Astrocyte (in vitro differentiated cells and primary cell): ENCODE measurements around the gene VAT1L. TPM values are rescaled to one million over a fixed set of nuclear protein-coding genes. Genes with fewer than 3 reads are reported as not detected.

Experiments
- DNase-seq: peaks from one replicate; pipeline ENCODE4 v3.0.0-alpha.2; 2010; ENCODE audit warnings: low read depth
- FAIRE-seq: peaks from 2 replicates; lab custom pipeline; 2011; peaks lifted over from hg19 to GRCh38; lab: Jason Lieb, UNC
- H2AFZ ChIP-seq: 2 replicates; pipeline ENCODE4 v1.6.0; 2012; ENCODE audit warnings: low read depth, low read length, inconsistent platforms
- H3K27ac ChIP-seq: 2 replicates; pipeline ENCODE4 v1.5.1; 2011; ENCODE audit warnings: low read depth, low read length, inconsistent platforms
- H3K27me3 ChIP-seq: 2 replicates; pipeline ENCODE4 v1.6.0; 2011; ENCODE audit warnings: low read length, inconsistent platforms; ENCODE audit not compliant: insufficient read depth
- H3K36me3 ChIP-seq: 2 replicates; pipeline ENCODE4 v1.5.1; 2011; ENCODE audit warnings: low read length, inconsistent platforms; ENCODE audit not compliant: insufficient read depth
- H3K4me1 ChIP-seq: 2 replicates; pipeline ENCODE4 v1.5.1; 2011; ENCODE audit warnings: low read length, inconsistent platforms; ENCODE audit not compliant: insufficient read depth
- H3K4me2 ChIP-seq: 2 replicates; pipeline ENCODE4 v1.6.0; 2012; ENCODE audit warnings: low read length, inconsistent platforms
- H3K4me3 ChIP-seq: 2 replicates; pipeline ENCODE4 v1.5.1; 2011; ENCODE audit warnings: low read depth, mild to moderate bottlenecking, low read length, inconsistent platforms; ENCODE audit not compliant: insufficient read depth
- H3K79me2 ChIP-seq: 2 replicates; pipeline ENCODE4 v1.6.0; 2012; ENCODE audit warnings: mild to moderate bottlenecking, low read length, inconsistent platforms; ENCODE audit not compliant: insufficient read depth
- H3K9ac ChIP-seq: 2 replicates; pipeline ENCODE4 v1.6.0; 2012; ENCODE audit warnings: mild to moderate bottlenecking, low read length, inconsistent platforms
- H3K9me3 ChIP-seq: 2 replicates; pipeline ENCODE4 v1.5.1; 2012; ENCODE audit warnings: low read depth, mild to moderate bottlenecking, low read length, inconsistent platforms; ENCODE audit not compliant: insufficient read depth
- H4K20me1 ChIP-seq: 2 replicates; pipeline ENCODE4 v1.6.0; 2012; ENCODE audit warnings: low read length, inconsistent platforms; ENCODE audit not compliant: insufficient read depth
- H3K27ac Mint-ChIP-seq: one replicate; pipeline ENCODE4 v1.8.0; 2021; ENCODE audit warnings: mild to moderate bottlenecking, mixed read lengths; ENCODE audit not compliant: unreplicated experiment
- H3K27me3 Mint-ChIP-seq: one replicate; pipeline ENCODE4 v1.8.0; 2021; ENCODE audit warnings: low read depth, mixed read lengths; ENCODE audit not compliant: unreplicated experiment
- H3K36me3 Mint-ChIP-seq: one replicate; pipeline ENCODE4 v1.8.0; 2021; ENCODE audit warnings: low read depth, mixed read lengths; ENCODE audit not compliant: unreplicated experiment
- H3K4me1 Mint-ChIP-seq: one replicate; pipeline ENCODE4 v1.8.0; 2021; ENCODE audit warnings: low read depth, mixed read lengths; ENCODE audit not compliant: unreplicated experiment
- H3K4me3 Mint-ChIP-seq: one replicate; pipeline ENCODE4 v1.8.0; 2021; ENCODE audit warnings: mild to moderate bottlenecking, moderate library complexity, mixed read lengths; ENCODE audit not compliant: unreplicated experiment
- H3K9me3 Mint-ChIP-seq: one replicate; pipeline ENCODE4 v1.8.0; 2021; ENCODE audit warnings: mild to moderate bottlenecking, mixed read lengths; ENCODE audit not compliant: unreplicated experiment
- CTCF ChIP-seq: IDR thresholded peaks from 2 replicates; pipeline ENCODE4 v1.5.1; 2011; ENCODE audit warnings: low read depth, mild to moderate bottlenecking, inconsistent platforms, low read length, moderate library complexity; ENCODE audit not compliant: insufficient read depth
- EZH2 ChIP-seq: IDR thresholded peaks from 2 replicates; pipeline ENCODE4 v1.6.1; 2012; ENCODE audit warnings: mild to moderate bottlenecking, low read length, inconsistent platforms; ENCODE audit not compliant: insufficient read depth
- total RNA-seq: library from RNA; stranded (reverse); gene quantifications from 2 replicates; pipeline ENCODE4 v1.2.1, GENCODE V29; 2021

VAT1L gene
- total RNA-seq, 1 donor from 2014 or later = 3.3 TPM

GRCh38 chr16:77939968-77940367 lies 151.6 kb downstream of the VAT1L start:
- no peaks in the 10 kb centered on the region for H3K36me3 Mint-ChIP-seq
- H3K9me3 ChIP-seq = no peaks in the 10 kb centered on the region
- H3K4me2 ChIP-seq = no peak overlapping the region
- H3K4me3 Mint-ChIP-seq = no peak overlapping the region
- H2AFZ ChIP-seq = no peak overlapping the region
- H3K27me3 Mint-ChIP-seq = peaks cover 2% of the 10 kb centered on the region
- H3K27me3 ChIP-seq = no peaks in the 10 kb centered on the region
- no peaks in the 10 kb centered on the region for H3K4me1 ChIP-seq
- no peak for FAIRE-seq
- H3K4me3 ChIP-seq = no peak overlapping the region
- H3K27ac Mint-ChIP-seq = no peak overlapping the region
- TF ChIP-seq CTCF (no peak), EZH2 (no peak)
- DNase-seq = no peak
- H3K79me2 ChIP-seq = no peaks in the 10 kb centered on the region
- no peaks in the 10 kb centered on the region for H4K20me1 ChIP-seq
- no peaks in the 10 kb centered on the region for H3K36me3 ChIP-seq
- H3K4me1 Mint-ChIP-seq = no peaks in the 10 kb centered on the region
- no peak overlapping the region for H3K27ac ChIP-seq
- H3K9ac ChIP-seq = no peak overlapping the region
- H3K9me3 Mint-ChIP-seq = peaks cover 27% of the 10 kb centered on the region

- no peak for TF ChIP-seq CTCF
- no peak for TF ChIP-seq EZH2
- H3K4me2 ChIP-seq = no peak overlapping the region
- no peaks in the 10 kb centered on the region for H3K27me3 Mint-ChIP-seq
- H3K4me1 Mint-ChIP-seq = no peaks in the 10 kb centered on the region
- peaks cover 16% of the 10 kb centered on the region for H3K9me3 Mint-ChIP-seq
- DNase-seq (no peak), FAIRE-seq (no peak)
- no peak overlapping the region for H3K9ac ChIP-seq
- no peak overlapping the region for H2AFZ ChIP-seq
- no peak overlapping the region for H3K27ac Mint-ChIP-seq
- no peaks in the 10 kb centered on the region for H3K36me3 Mint-ChIP-seq
- H4K20me1 ChIP-seq = no peaks in the 10 kb centered on the region
- no peak overlapping the region for H3K4me3 Mint-ChIP-seq
- no peaks in the 10 kb centered on the region for H3K9me3 ChIP-seq
- no peaks in the 10 kb centered on the region for H3K36me3 ChIP-seq
- H3K27me3 ChIP-seq = no peaks in the 10 kb centered on the region
- H3K27ac ChIP-seq = no peak overlapping the region
- no peaks in the 10 kb centered on the region for H3K79me2 ChIP-seq
- H3K4me1 ChIP-seq = no peaks in the 10 kb centered on the region
- H3K4me3 ChIP-seq = no peak overlapping the region
These were observed 155.4 kb downstream of the VAT1L start for GRCh38 chr16:77943801-77944200.

- no peak for FAIRE-seq
- H3K4me1 ChIP-seq = no peaks in the 10 kb centered on the region
These were observed 156.3 kb downstream of the VAT1L start for GRCh38 chr16:77944631-77945030.

More at GRCh38 chr16:77944631-77945030, 156.3 kb downstream of the VAT1L start:
- Histone ChIP-seq H2AFZ (no peak overlapping the region), H3K27me3 (no peaks in the 10 kb centered on the region), H3K4me3 (no peak overlapping the region), H3K36me3 (no peaks in the 10 kb centered on the region), H3K27ac (no peak overlapping the region), H4K20me1 (no peaks in the 10 kb centered on the region), H3K9me3 (no peaks in the 10 kb centered on the region), H3K79me2 (no peaks in the 10 kb centered on the region), H3K4me2 (no peak overlapping the region), H3K9ac (no peak overlapping the region)
- H3K27ac Mint-ChIP-seq = no peak overlapping the region
- DNase-seq = no peak
- H3K36me3 Mint-ChIP-seq = no peaks in the 10 kb centered on the region
- peaks cover 14% of the 10 kb centered on the region for H3K9me3 Mint-ChIP-seq
- peaks cover 2% of the 10 kb centered on the region for H3K27me3 Mint-ChIP-seq
- TF ChIP-seq CTCF = no peak
- no peak for TF ChIP-seq EZH2
- no peak overlapping the region for H3K4me3 Mint-ChIP-seq
- no peaks in the 10 kb centered on the region for H3K4me1 Mint-ChIP-seq
